ENCODE measurements around the gene ZPR1. TPM values are rescaled to one million over a fixed set of nuclear protein-coding genes. Genes with fewer than 3 reads are reported as not detected.

The ZPR1 gene
- total RNA-seq: 10 to 100 TPM; 17.3 to 32.9 (median 22.6) TPM
- 10 to 100 TPM in 1 of 2 donors, 1 to 10 TPM in 1; 5.5 to 44.7 TPM for polyA plus RNA-seq
- long read RNA-seq, donor 1, full-length matches to known transcripts: 17 of 21 reads
- long read RNA-seq, donor 1, partial matches to known transcripts: 2 of 21 reads
- long read RNA-seq, donor 1, other reads (novel, unspliced or antisense): 2 of 21 reads
- long read RNA-seq, donor 2, full-length matches to known transcripts: 26 of 30 reads
- long read RNA-seq, donor 2, partial matches to known transcripts: 2 of 30 reads
- long read RNA-seq, donor 2, other reads (novel, unspliced or antisense): 2 of 30 reads
- long read RNA-seq, donor 3, full-length matches to known transcripts: 60 of 74 reads
- long read RNA-seq, donor 3, partial matches to known transcripts: 7 of 74 reads
- long read RNA-seq, donor 3, other reads (novel, unspliced or antisense): 7 of 74 reads

DNA sequence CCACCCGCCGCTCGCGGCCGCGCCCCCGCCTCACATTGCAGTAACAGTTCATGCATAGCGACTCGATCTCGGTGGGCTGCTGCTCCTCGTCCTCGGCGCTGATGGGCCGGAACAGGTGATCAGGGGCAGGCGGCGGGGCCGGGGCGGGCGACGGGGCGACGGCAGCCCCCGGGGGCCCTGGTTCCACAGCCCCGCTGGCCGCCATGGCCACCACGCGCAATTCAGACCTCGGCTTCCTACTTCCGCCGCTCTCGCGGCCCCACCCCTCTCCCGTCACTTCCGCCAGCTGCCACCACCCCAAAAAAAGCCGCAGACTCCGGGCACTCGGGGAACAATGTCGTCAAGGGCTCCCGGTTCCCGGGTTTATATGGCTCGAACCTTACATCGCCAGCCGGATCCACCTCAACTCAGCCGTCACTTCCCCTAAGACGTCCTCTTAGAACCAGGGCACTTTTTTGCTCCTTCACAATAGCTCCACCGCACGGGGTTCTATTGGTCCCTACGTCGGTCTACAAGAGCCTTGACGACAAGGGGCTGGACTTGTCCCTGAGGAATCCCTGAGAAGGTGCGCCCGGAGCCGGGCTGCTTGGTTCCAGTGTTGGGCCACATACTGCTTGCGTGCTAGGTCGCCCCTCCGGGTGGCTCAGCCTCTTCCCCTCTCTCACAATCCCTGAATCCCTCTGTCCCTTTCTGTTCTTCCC lies at the start of gene ZPR1:
TSS of gene ZPR1 (minus strand) at position 238 of the 701 bp plus-strand sequence. CDS start at position 205, 33 bp downstream.
- peak within 1 kb of the TSS; percentile 84 to 100 (median 94) for H3K4me3 ChIP-seq
- WGBS, 2 donors: 1% methylated on average over 45 to 56 of the region's 56 CpGs
- TF ChIP-seq, protein P1, sequence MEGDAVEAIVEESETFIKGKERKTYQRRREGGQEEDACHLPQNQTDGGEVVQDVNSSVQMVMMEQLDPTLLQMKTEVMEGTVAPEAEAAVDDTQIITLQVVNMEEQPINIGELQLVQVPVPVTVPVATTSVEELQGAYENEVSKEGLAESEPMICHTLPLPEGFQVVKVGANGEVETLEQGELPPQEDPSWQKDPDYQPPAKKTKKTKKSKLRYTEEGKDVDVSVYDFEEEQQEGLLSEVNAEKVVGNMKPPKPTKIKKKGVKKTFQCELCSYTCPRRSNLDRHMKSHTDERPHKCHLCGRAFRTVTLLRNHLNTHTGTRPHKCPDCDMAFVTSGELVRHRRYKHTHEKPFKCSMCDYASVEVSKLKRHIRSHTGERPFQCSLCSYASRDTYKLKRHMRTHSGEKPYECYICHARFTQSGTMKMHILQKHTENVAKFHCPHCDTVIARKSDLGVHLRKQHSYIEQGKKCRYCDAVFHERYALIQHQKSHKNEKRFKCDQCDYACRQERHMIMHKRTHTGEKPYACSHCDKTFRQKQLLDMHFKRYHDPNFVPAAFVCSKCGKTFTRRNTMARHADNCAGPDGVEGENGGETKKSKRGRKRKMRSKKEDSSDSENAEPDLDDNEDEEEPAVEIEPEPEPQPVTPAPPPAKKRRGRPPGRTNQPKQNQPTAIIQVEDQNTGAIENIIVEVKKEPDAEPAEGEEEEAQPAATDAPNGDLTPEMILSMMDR (IDR thresholded peaks at IDR 0.05): no peak
- intact Hi-C loops (cut with DNase I): loop anchor here in 5 of 10 donors (2.0 to 5.0 kb wide), 4 partner anchors 49 to 444 kb away; partner anchors contain the start of genes APOA1 (in 1 of the 5), PCSK7 (in 1 of the 5) and RNF214 (in 1 of the 5)
- DNase-seq (peak; percentile 86 to 87), ATAC-seq (peak; percentile 83 to 92 (median 90))
- H3K9me3 ChIP-seq: no peaks in the 10 kb centered on the region
- H3K36me3 ChIP-seq: peaks cover 0 to 39% (median 29%) of the 10 kb centered on the region in 9 donors
- no peaks in the 10 kb centered on the region for H3K27me3 ChIP-seq
- peaks cover 7 to 35% (median 24%) of the 10 kb centered on the region in 9 donors for H3K4me1 ChIP-seq
- H3K27ac ChIP-seq: peak within 1 kb of the TSS; percentile 2 to 94 (median 87)

- H3K36me3 ChIP-seq: no peaks in the 10 kb centered on the region
- H3K4me3 ChIP-seq: peak overlapping the region in 5 of 10 donors; percentile 42 to 53 (median 49)
- intact Hi-C loops (cut with DNase I): loop anchor here in 7 of 10 donors (2.0 to 5.0 kb wide), 5 partner anchors 36 to 48 kb away; partner anchors contain the start of genes APOA5 (in 5 of the 7) and ZPR1 (in 1 of the 7)
- H3K9me3 ChIP-seq: no peaks in the 10 kb centered on the region
- H3K27ac ChIP-seq: peak overlapping the region; percentile 36 to 88 (median 83)
- no peak for DNase-seq
- H3K27me3 ChIP-seq: no peaks in the 10 kb centered on the region
- H3K4me1 ChIP-seq: peaks cover 11 to 63% (median 38%) of the 10 kb centered on the region in 9 donors
- TF ChIP-seq, protein P1 (IDR thresholded peaks at IDR 0.05): no peak
- WGBS, 2 donors: 80 to 88% methylated on average over 7 of the region's 7 CpGs
- no peak for ATAC-seq
Measured at GRCh38 chr11:116836632-116836991, 48.8 kb upstream of the ZPR1 start.

DNA sequence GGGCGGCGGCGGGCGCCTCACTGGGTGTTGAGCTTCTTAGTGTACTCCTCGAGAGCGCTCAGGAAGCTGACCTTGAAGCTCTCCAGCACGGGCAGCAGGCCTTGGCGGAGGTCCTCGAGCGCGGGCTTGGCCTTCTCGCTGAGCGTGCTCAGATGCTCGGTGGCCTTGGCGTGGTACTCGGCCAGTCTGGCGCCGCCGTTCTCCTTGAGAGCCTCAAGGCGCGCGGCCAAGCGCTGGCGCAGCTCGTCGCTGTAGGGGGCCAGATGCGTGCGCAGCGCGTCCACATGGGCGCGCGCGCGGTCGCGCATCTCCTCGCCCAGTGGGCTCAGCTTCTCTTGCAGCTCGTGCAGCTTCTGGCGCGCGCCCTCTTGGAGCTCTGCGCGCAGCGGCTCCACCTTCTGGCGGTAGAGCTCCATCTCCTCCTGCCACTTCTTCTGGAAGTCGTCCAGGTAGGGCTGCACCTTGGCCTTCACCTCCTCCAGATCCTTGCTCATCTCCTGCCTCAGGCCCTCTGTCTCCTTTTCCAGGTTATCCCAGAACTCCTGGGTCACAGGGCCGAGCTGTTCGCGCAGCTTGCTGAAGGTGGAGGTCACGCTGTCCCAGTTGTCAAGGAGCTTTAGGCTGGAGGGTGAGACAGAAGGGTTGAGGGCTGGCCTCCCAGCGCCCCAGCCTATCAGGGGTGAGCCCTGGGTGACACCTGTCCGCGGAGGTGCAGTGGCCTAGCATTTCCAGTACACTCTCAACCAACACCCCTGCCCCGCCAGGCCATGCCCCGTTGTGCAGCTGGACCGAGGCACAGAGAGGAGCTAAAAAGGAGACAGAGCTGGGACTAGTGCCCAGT lies 48.2 kb upstream of the ZPR1 start:
- Histone ChIP-seq H3K4me3 (peak overlapping the region in 9 of 10 donors; percentile 3 to 57 (median 46)), H3K9me3 (no peaks in the 10 kb centered on the region), H3K27me3 (no peaks in the 10 kb centered on the region), H3K36me3 (no peaks in the 10 kb centered on the region), H3K27ac (peak overlapping the region; percentile 36 to 88 (median 83)), H3K4me1 (peaks cover 11 to 63% (median 38%) of the 10 kb centered on the region in 9 donors)
- WGBS, 2 donors: 9 to 11% methylated on average over 57 of the region's 57 CpGs
- DNase-seq (peak; percentile 83 to 91), ATAC-seq (peak; percentile 81 to 90 (median 86))
- intact Hi-C loops (cut with DNase I): loop anchor here in 9 of 10 donors (1.0 to 5.0 kb wide), 6 partner anchors 36 to 47 kb away; partner anchors contain the start of genes APOA5 (in 7 of the 9) and ZPR1 (in 1 of the 9)
- TF ChIP-seq, protein P1 (IDR thresholded peaks at IDR 0.05): peak; percentile 18 to 81 (median 57)

Data from heart right ventricle (tissue), 16 donors.